ENCODE results near the gene ZNF579.

GRCh38 chr19:55539090-55539984 is 41.3 kb downstream of the ZNF579 start:
- TF ChIP-seq CTCF (IDR thresholded peaks at IDR 0.05): no peak
- TF ChIP-seq POLR2A (IDR thresholded peaks at IDR 0.05): no peak

Measured in stomach (tissue), 4 donors.